C4-2B (cell line): Measurements from ENCODE around the gene GFRA1.

ENCODE experiments used
- ZFX ChIP-seq: fragments of 450-650 bp; IDR thresholded peaks from 2 replicates; pipeline ENCODE4 v1.6.1; 2017
- TF ChIP-seq, protein P1 (sequence below): fragments of 450-650 bp; conservative IDR thresholded peaks from 2 replicates; pipeline ENCODE4 v1.5.1; 2017; ENCODE audit warnings: mild to moderate bottlenecking

DNA sequence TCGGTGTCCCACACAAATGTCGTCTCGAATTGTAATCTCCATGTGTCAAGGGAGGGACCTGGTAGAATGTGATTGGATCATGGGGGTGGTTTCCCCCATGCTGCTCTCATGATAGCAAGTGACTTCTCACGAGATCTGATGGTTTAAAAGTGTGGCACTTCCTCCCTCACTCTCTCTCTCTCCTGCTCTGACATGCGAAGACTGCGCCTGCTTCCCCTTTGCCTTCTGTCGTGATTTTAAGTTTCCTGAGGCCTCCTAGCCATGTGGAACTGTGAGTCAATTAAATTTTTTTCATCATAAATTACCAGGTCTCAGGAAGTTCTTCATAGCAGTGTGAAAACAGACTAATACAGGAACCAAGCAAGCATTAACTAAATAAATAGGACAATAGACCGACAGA lies 229.1 kb downstream of the GFRA1 start:
- TF ChIP-seq, protein P1, sequence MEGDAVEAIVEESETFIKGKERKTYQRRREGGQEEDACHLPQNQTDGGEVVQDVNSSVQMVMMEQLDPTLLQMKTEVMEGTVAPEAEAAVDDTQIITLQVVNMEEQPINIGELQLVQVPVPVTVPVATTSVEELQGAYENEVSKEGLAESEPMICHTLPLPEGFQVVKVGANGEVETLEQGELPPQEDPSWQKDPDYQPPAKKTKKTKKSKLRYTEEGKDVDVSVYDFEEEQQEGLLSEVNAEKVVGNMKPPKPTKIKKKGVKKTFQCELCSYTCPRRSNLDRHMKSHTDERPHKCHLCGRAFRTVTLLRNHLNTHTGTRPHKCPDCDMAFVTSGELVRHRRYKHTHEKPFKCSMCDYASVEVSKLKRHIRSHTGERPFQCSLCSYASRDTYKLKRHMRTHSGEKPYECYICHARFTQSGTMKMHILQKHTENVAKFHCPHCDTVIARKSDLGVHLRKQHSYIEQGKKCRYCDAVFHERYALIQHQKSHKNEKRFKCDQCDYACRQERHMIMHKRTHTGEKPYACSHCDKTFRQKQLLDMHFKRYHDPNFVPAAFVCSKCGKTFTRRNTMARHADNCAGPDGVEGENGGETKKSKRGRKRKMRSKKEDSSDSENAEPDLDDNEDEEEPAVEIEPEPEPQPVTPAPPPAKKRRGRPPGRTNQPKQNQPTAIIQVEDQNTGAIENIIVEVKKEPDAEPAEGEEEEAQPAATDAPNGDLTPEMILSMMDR, result no peak
- no peak for TF ChIP-seq ZFX
